Measurements from ENCODE around the gene TBX10. TPM values are rescaled to one million over a fixed set of nuclear protein-coding genes. Genes with fewer than 3 reads are reported as not detected.
"Not testable (repeated sequence)": the region's sequence is repeated elsewhere in the genome, so short reads cannot be mapped to it uniquely, and the experiment has no call there.

TBX10 gene
- total RNA-seq, 1 experiment from 2014 or later: not detected

GRCh38 chr11:67682126-67683034 lies 42.8 kb upstream of the TBX10 start:
- H3K27ac Mint-ChIP-seq; H3K14ac ChIP-seq (ENCODE audit: insufficient read depth, low read length); H3K56ac ChIP-seq (ENCODE audit: insufficient read length, low read depth, low read length); H2AFZ ChIP-seq (ENCODE audit: low read length); H2BK5ac ChIP-seq (ENCODE audit: insufficient read length, low read length); H4K8ac ChIP-seq (replicated peaks; ENCODE audit: insufficient read length, low read depth, low read length); H3K23ac ChIP-seq (ENCODE audit: insufficient read length, low read depth, low read length); H3K79me2 ChIP-seq (ENCODE audit: insufficient read depth, low read length); H3K23me2 ChIP-seq (ENCODE audit: insufficient read length, low read depth, low read length, poor library complexity, severe bottlenecking); H2BK20ac ChIP-seq (ENCODE audit: low read depth, low read length, poor library complexity, severe bottlenecking); DNase-seq; H2BK15ac ChIP-seq (ENCODE audit: low read depth, low read length); H3K9ac ChIP-seq (ENCODE audit: extremely low read depth, insufficient read length, low read length); H4K91ac ChIP-seq (ENCODE audit: insufficient read length, low read depth, low read length); H4K5ac ChIP-seq (ENCODE audit: insufficient read length, low read depth, low read length); H3T11ph ChIP-seq (ENCODE audit: low read length); H3K9me3 ChIP-seq (ENCODE audit: control insufficient read depth, low read depth, low read length); H2BK120ac ChIP-seq (ENCODE audit: low read depth, low read length, poor library complexity, severe bottlenecking); H4K20me1 ChIP-seq (ENCODE audit: control insufficient read depth, insufficient read depth, insufficient read length); H3K27me3 Mint-ChIP-seq (ENCODE audit: low read depth); H3K36me3 Mint-ChIP-seq (ENCODE audit: insufficient read depth in 1 of 3, low read depth in 3 of 3); H3K4me3 Mint-ChIP-seq; H3K4ac ChIP-seq (ENCODE audit: low read depth, low read length); H3K18ac ChIP-seq (ENCODE audit: insufficient read length, low read depth, low read length); H3K79me1 ChIP-seq (ENCODE audit: insufficient read depth, low read depth, low read length, poor library complexity, severe bottlenecking); H2AK5ac ChIP-seq (ENCODE audit: insufficient read length, low read length); H3K9me3 Mint-ChIP-seq; H3K4me1 ChIP-seq (ENCODE audit: insufficient read depth, low read length); H3K27me3 ChIP-seq (ENCODE audit: insufficient read depth, low read length); H3K4me2 ChIP-seq (ENCODE audit: insufficient read depth, insufficient read length, low read length); H3K27ac ChIP-seq (ENCODE audit: insufficient read length, low read depth, low read length); H2BK12ac ChIP-seq (ENCODE audit: insufficient read length, low read depth, low read length): not testable (repeated sequence)
- no CpG with 5 or more reads among the region's 14 CpGs for WGBS (ENCODE audit: extremely low coverage, insufficient read length, low lambda C conversion rate)
- H3K4me1 Mint-ChIP-seq: peaks cover 18 to 27% of the 10 kb centered on the region in 2 experiments

All from H9 (cell line).